Colonic mucosa (tissue), 4 donors: ENCODE data around the gene AVP. TPM values are rescaled to one million over a fixed set of nuclear protein-coding genes. Genes with fewer than 3 reads are reported as not detected.
"Not testable (repeated sequence)": the region's sequence is repeated elsewhere in the genome, so short reads cannot be mapped to it uniquely, and the experiment has no call there.

Experiments
- DNase-seq: peaks from one replicate; pipeline ENCODE4 v3.0.0-alpha.2; 2020
- H3K27ac ChIP-seq: fragments of 200-600 bp; one replicate; pipeline ENCODE4 v1.8.0; 2021
- H3K27me3 ChIP-seq: fragments of 200-600 bp; one replicate; pipeline ENCODE4 v1.8.0; 2021
- H3K36me3 ChIP-seq: fragments of 200-600 bp; one replicate; pipeline ENCODE4 v1.8.0; 2021
- H3K4me1 ChIP-seq: fragments of 200-600 bp; one replicate; pipeline ENCODE4 v1.8.0; 2021; ENCODE audit warnings: mild to moderate bottlenecking
- H3K4me3 ChIP-seq: fragments of 200-600 bp; one replicate; pipeline ENCODE4 v1.8.0; 2021
- H3K9ac ChIP-seq, 2 donors: one replicate each; pipeline ENCODE4 v1.7.0; 2013; ENCODE audit warnings: control low read depth in 2 of 2, low read depth in 2 of 2, low read length in 2 of 2
- H3K9me3 ChIP-seq: fragments of 200-600 bp; one replicate; pipeline ENCODE4 v1.8.0; 2021
- intact Hi-C: fragments of 100-400 bp; cut with DNase I; formaldehyde crosslinking; loops from one replicate; pipeline ENCODE4 v1.14.1; 2022
- total RNA-seq, 2 donors: library from RNA; stranded (reverse); fragmentation: NEBNext Ultra II Directional in 1 of 2; extraction: Animal tissue kit (Norgen Biotek cat#: 25700) in 1 of 2; gene quantifications; one replicate each; pipeline ENCODE4 v1.2.1, GENCODE V29; 2021
- TF ChIP-seq, protein P1 (sequence below): fragments of 200-600 bp; IDR thresholded peaks from one replicate; pipeline ENCODE4 v1.8.0; 2022; ENCODE audit warnings: antibody characterized with exemption, mild to moderate bottlenecking
- donor health status: healthy.
- donor health status: DM: no; HTN: no; CAD: no.
- donor health status: DM: no; HTN: no; CAD: no.

The AVP gene
- total RNA-seq, 2 donors from 2014 or later: not detected

DNA sequence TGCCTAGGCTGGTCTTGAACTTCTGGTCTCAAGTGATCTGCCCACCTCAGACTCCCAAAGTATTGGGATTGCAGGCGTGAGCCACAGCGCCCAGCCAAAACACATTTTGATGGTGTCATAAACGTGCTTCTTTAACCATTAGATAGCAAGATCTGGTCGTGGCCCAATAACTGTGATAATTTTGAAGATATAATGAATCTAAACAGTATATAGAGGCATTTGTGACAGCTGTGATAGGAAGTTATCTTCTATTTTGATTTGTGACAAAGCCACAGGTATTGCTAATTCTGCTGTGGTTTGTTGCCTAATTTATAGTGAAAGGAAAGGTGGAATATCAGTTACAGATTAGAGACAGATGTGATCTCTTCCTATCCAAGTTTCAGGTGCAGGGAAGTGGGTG is 13.8 kb downstream of the AVP start:
- Histone ChIP-seq H3K27me3 (peaks cover 8% of the 10 kb centered on the region), H3K9me3 (no peaks in the 10 kb centered on the region), H3K9ac (no peak overlapping the region), H3K4me1 (peaks cover 12% of the 10 kb centered on the region), H3K36me3 (no peaks in the 10 kb centered on the region), H3K27ac (no peak overlapping the region), H3K4me3 (no peak overlapping the region)
- intact Hi-C loops: no loop called here
- TF ChIP-seq, protein P1, sequence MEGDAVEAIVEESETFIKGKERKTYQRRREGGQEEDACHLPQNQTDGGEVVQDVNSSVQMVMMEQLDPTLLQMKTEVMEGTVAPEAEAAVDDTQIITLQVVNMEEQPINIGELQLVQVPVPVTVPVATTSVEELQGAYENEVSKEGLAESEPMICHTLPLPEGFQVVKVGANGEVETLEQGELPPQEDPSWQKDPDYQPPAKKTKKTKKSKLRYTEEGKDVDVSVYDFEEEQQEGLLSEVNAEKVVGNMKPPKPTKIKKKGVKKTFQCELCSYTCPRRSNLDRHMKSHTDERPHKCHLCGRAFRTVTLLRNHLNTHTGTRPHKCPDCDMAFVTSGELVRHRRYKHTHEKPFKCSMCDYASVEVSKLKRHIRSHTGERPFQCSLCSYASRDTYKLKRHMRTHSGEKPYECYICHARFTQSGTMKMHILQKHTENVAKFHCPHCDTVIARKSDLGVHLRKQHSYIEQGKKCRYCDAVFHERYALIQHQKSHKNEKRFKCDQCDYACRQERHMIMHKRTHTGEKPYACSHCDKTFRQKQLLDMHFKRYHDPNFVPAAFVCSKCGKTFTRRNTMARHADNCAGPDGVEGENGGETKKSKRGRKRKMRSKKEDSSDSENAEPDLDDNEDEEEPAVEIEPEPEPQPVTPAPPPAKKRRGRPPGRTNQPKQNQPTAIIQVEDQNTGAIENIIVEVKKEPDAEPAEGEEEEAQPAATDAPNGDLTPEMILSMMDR: no peak
- no peak for DNase-seq

DNA sequence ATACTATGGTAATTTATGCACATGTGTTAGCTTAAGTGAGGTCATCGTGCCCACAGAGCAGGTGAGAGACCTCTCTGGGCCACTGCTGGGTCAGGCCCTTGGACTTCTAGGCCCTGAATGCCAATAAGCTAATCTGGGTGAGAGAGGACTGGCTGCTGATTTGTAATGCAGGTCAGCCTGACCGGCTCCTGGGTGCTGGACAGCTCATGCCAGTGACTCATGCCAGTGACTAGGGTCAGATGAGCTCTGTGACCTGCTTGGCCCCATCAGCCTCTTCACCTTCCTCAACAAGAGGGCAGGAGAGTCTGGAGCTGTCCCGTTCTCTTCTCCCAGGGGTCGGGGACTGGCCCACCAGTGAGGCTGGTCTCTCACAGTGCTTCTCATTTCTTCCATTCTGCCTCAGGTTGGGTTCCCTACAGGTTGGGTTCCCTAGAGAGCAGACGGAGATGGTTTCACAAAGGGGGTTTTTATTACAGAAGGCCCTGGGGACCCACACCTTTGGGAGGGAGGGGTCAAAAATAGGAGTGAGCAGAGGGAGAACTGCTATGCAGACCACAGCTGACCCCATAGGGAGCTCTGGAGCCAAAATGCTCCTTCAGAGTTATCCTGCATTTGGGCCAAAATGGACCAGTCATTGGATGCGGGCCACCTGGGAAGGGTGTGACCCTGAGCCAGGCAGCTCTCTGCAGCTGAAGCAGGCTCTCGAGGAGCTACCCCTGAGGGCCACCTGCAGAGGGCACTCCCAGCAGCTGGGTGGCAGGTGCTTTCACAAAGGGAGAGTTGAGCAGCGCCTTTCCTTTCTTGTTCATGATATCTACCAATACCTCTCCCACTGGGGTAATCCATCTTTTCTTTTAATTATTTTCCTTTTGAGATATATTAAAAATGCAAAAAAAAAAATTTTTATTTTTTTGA is 15.3 kb downstream of the AVP start:
- intact Hi-C loops: no loop called here

DNA sequence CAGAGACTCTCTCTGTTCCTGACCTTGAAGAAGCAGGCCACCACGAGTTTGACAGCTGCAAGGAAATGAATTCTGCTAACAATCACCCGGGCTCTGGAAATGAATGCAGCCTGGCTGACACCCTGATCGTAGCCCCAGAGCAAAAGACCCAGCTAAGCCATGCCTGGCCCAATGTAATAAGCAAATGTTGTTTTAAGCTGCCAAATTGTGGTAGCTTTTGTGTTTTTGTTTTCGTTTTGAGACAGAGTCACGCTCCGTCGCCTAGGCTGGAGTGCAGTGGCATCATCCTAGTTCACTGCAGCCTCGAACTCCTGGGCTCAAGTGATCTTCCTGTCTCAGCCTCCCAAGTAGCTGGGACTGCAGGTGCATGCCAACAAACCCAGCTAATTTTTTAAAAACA is 16.4 kb downstream of the AVP start:
- Histone ChIP-seq H3K4me1 (peaks cover 12% of the 10 kb centered on the region), H3K27ac (no peak overlapping the region), H3K9ac (no peak overlapping the region), H3K36me3 (no peaks in the 10 kb centered on the region), H3K4me3 (no peak overlapping the region), H3K27me3 (peaks cover 8% of the 10 kb centered on the region), H3K9me3 (no peaks in the 10 kb centered on the region)
- no peak for DNase-seq
- TF ChIP-seq, protein P1: no peak
- intact Hi-C loops: no loop called here

More for the DNA sequence above, 15.3 kb downstream of the AVP start:
- TF ChIP-seq, protein P1: no peak
- DNase-seq: no peak
- no peak overlapping the region for H3K4me3 ChIP-seq
- H3K9me3 ChIP-seq: no peaks in the 10 kb centered on the region
- H3K9ac ChIP-seq: no peak overlapping the region
- H3K36me3 ChIP-seq: no peaks in the 10 kb centered on the region
- peaks cover 8% of the 10 kb centered on the region for H3K27me3 ChIP-seq
- H3K27ac ChIP-seq: no peak overlapping the region
- peaks cover 12% of the 10 kb centered on the region for H3K4me1 ChIP-seq

GRCh38 chr20:3067139-3068014 is 17.1 kb downstream of the AVP start:
- no peak overlapping the region for H3K27ac ChIP-seq
- DNase-seq: no peak
- intact Hi-C loops: no loop called here
- H3K36me3 ChIP-seq: no peaks in the 10 kb centered on the region
- peaks cover 10% of the 10 kb centered on the region for H3K4me1 ChIP-seq
- no peaks in the 10 kb centered on the region for H3K9me3 ChIP-seq
- TF ChIP-seq, protein P1: no peak
- no peak overlapping the region for H3K9ac ChIP-seq
- peaks cover 8% of the 10 kb centered on the region for H3K27me3 ChIP-seq
- H3K4me3 ChIP-seq: no peak overlapping the region

- H3K4me3 ChIP-seq, H3K4me1 ChIP-seq, H3K9ac ChIP-seq, H3K27me3 ChIP-seq, DNase-seq, H3K36me3 ChIP-seq, intact Hi-C loops, H3K9me3 ChIP-seq, H3K27ac ChIP-seq: not testable (repeated sequence)
Measured at GRCh38 chr20:3064119-3064518, 20.4 kb downstream of the AVP start.
